IgD-negative memory B cell (primary cell): Measurements from ENCODE around the gene ALG11. TPM values are rescaled to one million over a fixed set of nuclear protein-coding genes. Genes with fewer than 3 reads are reported as not detected.
"Not testable (repeated sequence)": the region's sequence is repeated elsewhere in the genome, so short reads cannot be mapped to it uniquely, and the experiment has no call there.

Experiments used
- H3K27ac Mint-ChIP-seq, 3 donors: one replicate each; pipeline ENCODE4 v1.8.0; 2020 to 2022; ENCODE audit warnings: mild to moderate bottlenecking in 3 of 3, mixed read lengths in 3 of 3, moderate library complexity in 1 of 3
- H3K27me3 Mint-ChIP-seq: one replicate; pipeline ENCODE4 v1.8.0; 2021; ENCODE audit warnings: mixed read lengths
- H3K36me3 Mint-ChIP-seq: one replicate; pipeline ENCODE4 v1.8.0; 2020; ENCODE audit warnings: mild to moderate bottlenecking, mixed read lengths
- H3K4me1 Mint-ChIP-seq, 3 donors: one replicate each; pipeline ENCODE4 v1.8.0; 2020 to 2022; ENCODE audit warnings: mixed read lengths in 3 of 3, mild to moderate bottlenecking in 1 of 3
- H3K4me3 Mint-ChIP-seq, 4 donors: one replicate each; pipeline ENCODE4 v1.8.0; 2020 to 2022; ENCODE audit warnings: mild to moderate bottlenecking in 4 of 4, mixed read lengths in 4 of 4, moderate library complexity in 3 of 4
- H3K9me3 Mint-ChIP-seq, 3 donors: one replicate each; pipeline ENCODE4 v1.8.0; 2020 to 2021; ENCODE audit warnings: mixed read lengths in 3 of 3, mild to moderate bottlenecking in 1 of 3
- polyA plus RNA-seq: library from polyadenylated mRNA; unstranded; fragments of 300-500 nt; fragmentation: Illumina TruSeq; gene quantifications from one replicate; pipeline ENCODE4 v1.2.3, GENCODE V29; 2021

Gene ALG11
- polyA plus RNA-seq, 1 donor from 2014 or later: 25.7 TPM

- Mint-ChIP-seq H3K27ac (no peak overlapping the region), H3K4me1 (peaks cover 2 to 21% (median 6%) of the 10 kb centered on the region in 3 donors), H3K27me3 (no peaks in the 10 kb centered on the region), H3K9me3 (no peaks in the 10 kb centered on the region), H3K36me3 (peaks cover 9% of the 10 kb centered on the region), H3K4me3 (no peak overlapping the region)
These were observed 22.5 kb downstream of the ALG11 start for GRCh38 chr13:52034616-52035226.

- Mint-ChIP-seq H3K9me3 (peaks cover 0 to 3% (median 0%) of the 10 kb centered on the region in 3 donors), H3K27ac (no peak overlapping the region), H3K27me3 (no peaks in the 10 kb centered on the region), H3K4me1 (peaks cover 2 to 14% (median 6%) of the 10 kb centered on the region in 3 donors), H3K36me3 (peaks cover 6% of the 10 kb centered on the region), H3K4me3 (no peak overlapping the region)
These were observed 23.8 kb downstream of the ALG11 start for GRCh38 chr13:52036037-52036436.

- Mint-ChIP-seq H3K9me3 (peaks cover 2 to 11% (median 2%) of the 10 kb centered on the region in 3 donors), H3K4me1 (peaks cover 0 to 1% (median 0%) of the 10 kb centered on the region in 3 donors), H3K4me3 (no peak overlapping the region), H3K27me3 (no peaks in the 10 kb centered on the region), H3K27ac (no peak overlapping the region), H3K36me3 (peaks cover 8% of the 10 kb centered on the region)
These were observed 31.5 kb downstream of the ALG11 start for GRCh38 chr13:52043675-52044074.

- no peaks in the 10 kb centered on the region for H3K27me3 Mint-ChIP-seq
- no peak overlapping the region for H3K27ac Mint-ChIP-seq
These were observed 35.3 kb downstream of the ALG11 start for GRCh38 chr13:52047463-52047862.

GRCh38 chr13:52048516-52048915, 36.3 kb downstream of the ALG11 start:
- Mint-ChIP-seq H3K27ac (no peak overlapping the region), H3K9me3 (peaks cover 8 to 15% (median 11%) of the 10 kb centered on the region in 3 donors), H3K4me1 (no peaks in the 10 kb centered on the region), H3K27me3 (no peaks in the 10 kb centered on the region), H3K36me3 (peaks cover 4% of the 10 kb centered on the region), H3K4me3 (no peak overlapping the region)

More at GRCh38 chr13:52047463-52047862, 35.3 kb downstream of the ALG11 start:
- no peak overlapping the region for H3K4me3 Mint-ChIP-seq
- peaks cover 6 to 15% (median 9%) of the 10 kb centered on the region in 3 donors for H3K9me3 Mint-ChIP-seq
- no peaks in the 10 kb centered on the region for H3K4me1 Mint-ChIP-seq
- peaks cover 4% of the 10 kb centered on the region for H3K36me3 Mint-ChIP-seq

- Mint-ChIP-seq H3K4me3 (no peak overlapping the region), H3K27ac (no peak overlapping the region), H3K4me1 (no peaks in the 10 kb centered on the region), H3K36me3 (peaks cover 1% of the 10 kb centered on the region), H3K27me3 (no peaks in the 10 kb centered on the region), H3K9me3 (peaks cover 7 to 16% (median 7%) of the 10 kb centered on the region in 3 donors)
These were observed 39.2 kb downstream of the ALG11 start for GRCh38 chr13:52051400-52051799.

- H3K4me1 Mint-ChIP-seq: no peaks in the 10 kb centered on the region
- H3K27ac Mint-ChIP-seq: no peak overlapping the region
- peaks cover 1% of the 10 kb centered on the region for H3K36me3 Mint-ChIP-seq
- H3K27me3 Mint-ChIP-seq: no peaks in the 10 kb centered on the region
- H3K9me3 Mint-ChIP-seq: peaks cover 7 to 16% (median 7%) of the 10 kb centered on the region in 3 donors
- H3K4me3 Mint-ChIP-seq: no peak overlapping the region
These were observed 41.3 kb downstream of the ALG11 start for GRCh38 chr13:52053460-52053859.

GRCh38 chr13:52061064-52061463, 48.9 kb downstream of the ALG11 start:
- not testable (repeated sequence) for H3K9me3 Mint-ChIP-seq, H3K4me1 Mint-ChIP-seq, H3K36me3 Mint-ChIP-seq, H3K27ac Mint-ChIP-seq, H3K27me3 Mint-ChIP-seq, H3K4me3 Mint-ChIP-seq

GRCh38 chr13:52061587-52061986, 49.4 kb downstream of the ALG11 start:
- no peaks in the 10 kb centered on the region for H3K27me3 Mint-ChIP-seq
- H3K4me1 Mint-ChIP-seq: no peaks in the 10 kb centered on the region
- H3K4me3 Mint-ChIP-seq: no peak overlapping the region
- no peak overlapping the region for H3K27ac Mint-ChIP-seq
- peaks cover 0 to 7% (median 3%) of the 10 kb centered on the region in 3 donors for H3K9me3 Mint-ChIP-seq
- H3K36me3 Mint-ChIP-seq: no peaks in the 10 kb centered on the region

- H3K4me1 Mint-ChIP-seq: no peaks in the 10 kb centered on the region
- H3K27me3 Mint-ChIP-seq: peaks cover 14% of the 10 kb centered on the region
- peaks cover 3% of the 10 kb centered on the region for H3K36me3 Mint-ChIP-seq
- H3K27ac Mint-ChIP-seq: no peak overlapping the region
- H3K9me3 Mint-ChIP-seq: peaks cover 11 to 25% (median 21%) of the 10 kb centered on the region in 3 donors
- H3K4me3 Mint-ChIP-seq: no peak overlapping the region
These were observed 55.0 kb downstream of the ALG11 start for GRCh38 chr13:52067237-52067636.

GRCh38 chr13:52070929-52071523, 58.8 kb downstream of the ALG11 start:
- no peaks in the 10 kb centered on the region for H3K4me1 Mint-ChIP-seq
- H3K27me3 Mint-ChIP-seq: peaks cover 23% of the 10 kb centered on the region
- H3K27ac Mint-ChIP-seq: no peak overlapping the region
- H3K4me3 Mint-ChIP-seq: no peak overlapping the region
- H3K36me3 Mint-ChIP-seq: peaks cover 3% of the 10 kb centered on the region
- peaks cover 11 to 27% (median 25%) of the 10 kb centered on the region in 3 donors for H3K9me3 Mint-ChIP-seq

Other genes with a start within 250 kb of the ALG11 start
- 22.0 TPM for gene DHRS12, start 208.2 kb upstream of the ALG11 start, polyA plus RNA-seq
- not detected for gene TMEM272, start 167.2 kb upstream of the ALG11 start, polyA plus RNA-seq
- gene CCDC70, start 150.4 kb upstream of the ALG11 start, polyA plus RNA-seq: not detected
- gene ATP7B, start 948 bp upstream of the ALG11 start, polyA plus RNA-seq: not detected
- gene UTP14C, start 12.3 kb downstream of the ALG11 start, polyA plus RNA-seq: 1.9 TPM
- 0.34 TPM for gene NEK5, start 116.7 kb downstream of the ALG11 start, polyA plus RNA-seq
- gene NEK3, start 147.2 kb downstream of the ALG11 start, polyA plus RNA-seq: 8.3 TPM